IMR-90 (cell line): ENCODE measurements around the gene FXYD1. TPM values are rescaled to one million over a fixed set of nuclear protein-coding genes. Genes with fewer than 3 reads are reported as not detected.
A peak's percentile ranks its signal among the peaks of the same experiment; 100 is the strongest.

Experiments
- ATAC-seq: fragments of 200-7000 bp; cut with Tn5 transposase; 2 replicates; pipeline ENCODE4 v1.9.1; 2020; ENCODE audit warnings: low read depth, mild to moderate bottlenecking, moderate library complexity
- BruUV-seq: library from RNA; stranded (reverse); fragments of 400-500 nt; replicated peaks from 2 replicates; lab custom pipeline; 2021; lab: Mats Ljungman, UMichigan
- CTCF ChIA-PET: fragments of 300-600 bp; formaldehyde crosslinking; extraction: SDS; loops from one replicate; lab custom pipeline; 2021; ENCODE audit warnings: antibody characterized with exemption; lab: Yijun Ruan, JAX
- POLR2A ChIA-PET: fragments of 300-600 bp; sonication (Branson Sonifier 250); formaldehyde crosslinking; loops from one replicate; lab custom pipeline; 2022; ENCODE audit warnings: antibody characterized with exemption; ENCODE audit not compliant: unreplicated experiment; lab: Charles Lee
- DNase-seq: peaks from one replicate; pipeline ENCODE4 v3.0.0; 2013
- H2AFZ ChIP-seq: replicated peaks from 2 replicates; pipeline ENCODE3; 2013; ENCODE audit warnings: low read length, mild to moderate bottlenecking; ENCODE audit not compliant: poor library complexity
- H2AK5ac ChIP-seq: 2 replicates; pipeline ENCODE4 v1.6.1; 2013; ENCODE audit warnings: low read depth, low read length, inconsistent platforms
- H2AK9ac ChIP-seq: replicated peaks from 2 replicates; pipeline ENCODE3; 2013; ENCODE audit warnings: mild to moderate bottlenecking, low read depth, low read length, moderate library complexity; ENCODE audit not compliant: poor library complexity
- H2BK120ac ChIP-seq: 2 replicates; pipeline ENCODE4 v1.6.1; 2013; ENCODE audit warnings: low read depth, low read length, inconsistent platforms
- H2BK15ac ChIP-seq: 3 replicates; pipeline ENCODE4 v1.6.1; 2013; ENCODE audit warnings: low read depth, low read length, inconsistent platforms
- H2BK20ac ChIP-seq: 2 replicates; pipeline ENCODE4 v1.6.1; 2013; ENCODE audit warnings: low read depth, mild to moderate bottlenecking, inconsistent platforms, low read length, moderate library complexity
- H2BK5ac ChIP-seq: 2 replicates; pipeline ENCODE4 v1.6.1; 2013; ENCODE audit warnings: mild to moderate bottlenecking, low read depth, low read length, inconsistent platforms; ENCODE audit not compliant: poor library complexity, severe bottlenecking
- H3K14ac ChIP-seq: replicated peaks from 2 replicates; pipeline ENCODE4 v1.6.1; 2013; ENCODE audit warnings: low read depth, low read length, inconsistent platforms
- H3K18ac ChIP-seq: 2 replicates; pipeline ENCODE4 v1.6.1; 2013; ENCODE audit warnings: low read depth, low read length, control low read depth
- H3K23ac ChIP-seq: 2 replicates; pipeline ENCODE4 v1.6.1; 2013; ENCODE audit warnings: low read depth, low read length, inconsistent platforms
- H3K27ac ChIP-seq: 2 replicates; pipeline ENCODE4 v1.5.1; 2013; ENCODE audit warnings: mild to moderate bottlenecking, control low read depth, low read length; ENCODE audit not compliant: insufficient read depth
- H3K27me3 ChIP-seq: 2 replicates; pipeline ENCODE4 v1.6.1; 2013; ENCODE audit warnings: low read length; ENCODE audit not compliant: control insufficient read depth, insufficient read depth
- H3K36me3 ChIP-seq: 2 replicates; pipeline ENCODE4 v1.6.1; 2013; ENCODE audit warnings: low read length, mixed read lengths; ENCODE audit not compliant: control insufficient read depth, insufficient read depth
- H3K4ac ChIP-seq: 2 replicates; pipeline ENCODE4 v1.6.1; 2013; ENCODE audit warnings: low read depth, low read length, inconsistent platforms
- H3K4me1 ChIP-seq: 2 replicates; pipeline ENCODE4 v1.6.1; 2013; ENCODE audit warnings: low read length, mixed read lengths; ENCODE audit not compliant: control insufficient read depth, insufficient read depth
- H3K4me2 ChIP-seq: 2 replicates; pipeline ENCODE4 v1.6.1; 2013; ENCODE audit warnings: low read depth, mild to moderate bottlenecking, control low read depth, low read length, moderate library complexity
- H3K4me3 ChIP-seq: 2 replicates; pipeline ENCODE4 v1.5.1; 2013; ENCODE audit warnings: low read depth, mild to moderate bottlenecking, control low read depth, low read length, moderate library complexity; ENCODE audit not compliant: insufficient read depth
- H3K56ac ChIP-seq: 2 replicates; pipeline ENCODE4 v1.6.1; 2013; ENCODE audit warnings: low read length, inconsistent platforms; ENCODE audit not compliant: insufficient read depth; ENCODE audit errors: extremely low read depth
- H3K79me1 ChIP-seq, 2 experiments: 2 replicates each; pipeline ENCODE4 v1.6.1; 2013; ENCODE audit warnings: low read length in 2 of 2, inconsistent platforms in 1 of 2, low read depth in 1 of 2
- H3K9ac ChIP-seq: 2 replicates; pipeline ENCODE4 v1.6.1; 2013; ENCODE audit warnings: low read depth, low read length, control low read depth
- H3K9me1 ChIP-seq: 2 replicates; pipeline ENCODE4 v1.6.1; 2013; ENCODE audit warnings: low read length, inconsistent platforms; ENCODE audit not compliant: insufficient read depth
- H3K9me3 ChIP-seq: 2 replicates; pipeline ENCODE4 v1.6.1; 2013; ENCODE audit warnings: low read length; ENCODE audit not compliant: control insufficient read depth, insufficient read depth
- H4K20me1 ChIP-seq: 2 replicates; pipeline ENCODE4 v1.6.1; 2013; ENCODE audit warnings: low read length, inconsistent platforms; ENCODE audit not compliant: insufficient read depth
- H4K5ac ChIP-seq: 2 replicates; pipeline ENCODE4 v1.6.1; 2013; ENCODE audit warnings: mild to moderate bottlenecking, low read depth, low read length, control low read depth
- H4K8ac ChIP-seq, 2 experiments: 2 replicates each; pipeline ENCODE4 v1.6.1; 2013; ENCODE audit warnings: low read depth in 2 of 2, low read length in 2 of 2, control low read depth in 1 of 2, inconsistent platforms in 1 of 2
- H4K91ac ChIP-seq: 2 replicates; pipeline ENCODE4 v1.6.1; 2013; ENCODE audit warnings: low read depth, low read length, inconsistent platforms; ENCODE audit not compliant: insufficient read depth
- BHLHE40 ChIP-seq: fragments of 150-350 bp; IDR thresholded peaks from 2 replicates; pipeline ENCODE4 v1.6.1; 2016; ENCODE audit warnings: mild to moderate bottlenecking, low read depth, low read length
- CEBPB ChIP-seq: IDR thresholded peaks from 2 replicates; pipeline ENCODE4 v1.6.1; 2012; ENCODE audit warnings: low read depth, low read length, improper control_type of control experiment
- FOS ChIP-seq: fragments of 150-350 bp; IDR thresholded peaks from 2 replicates; pipeline ENCODE4 v1.6.1; 2016; ENCODE audit warnings: low read depth, low read length
- MAFK ChIP-seq: IDR thresholded peaks from 2 replicates; pipeline ENCODE4 v1.6.1; 2012; ENCODE audit warnings: low read depth, low read length, improper control_type of control experiment
- MAZ ChIP-seq: IDR thresholded peaks from 2 replicates; pipeline ENCODE4 v1.6.1; 2012; ENCODE audit warnings: low read depth, mild to moderate bottlenecking, low read length, improper control_type of control experiment, moderate library complexity, borderline replicate concordance
- MXI1 ChIP-seq: IDR thresholded peaks from 2 replicates; pipeline ENCODE4 v1.6.1; 2012; ENCODE audit warnings: low read depth, mild to moderate bottlenecking, low read length, moderate library complexity, borderline replicate concordance
- POLR2A ChIP-seq: IDR thresholded peaks from 2 replicates; pipeline ENCODE4 v1.6.1; 2012; ENCODE audit warnings: mild to moderate bottlenecking, low read depth, low read length
- RCOR1 ChIP-seq: IDR thresholded peaks from 2 replicates; pipeline ENCODE4 v1.6.1; 2012; ENCODE audit warnings: mild to moderate bottlenecking, low read length, improper control_type of control experiment; ENCODE audit not compliant: insufficient replicate concordance
- RFX5 ChIP-seq: IDR thresholded peaks from 2 replicates; pipeline ENCODE4 v1.8.0; 2012; ENCODE audit warnings: low read depth, mild to moderate bottlenecking, low read length, moderate library complexity
- SMC3 ChIP-seq: fragments of 150-350 bp; IDR thresholded peaks from 2 replicates; pipeline ENCODE4 v1.6.1; 2016; ENCODE audit warnings: low read depth, mild to moderate bottlenecking, antibody characterized with exemption, low read length, moderate library complexity
- WGBS, 2 experiments: methylation state at CpG; one replicate each; pipeline versions ENCODE4 v1.1.5 to v1.1.7; 2013; ENCODE audit warnings: missing lambda C conversion rate in 2 of 2; ENCODE audit not compliant: insufficient read length in 1 of 2; ENCODE audit errors: extremely low coverage in 2 of 2; 5-methylcytosine and 5-hydroxymethylcytosine counted together
- dilution Hi-C: fragments of 300-500 bp; cut with HindIII; formaldehyde crosslinking; loops from one replicate; pipeline ENCODE4 v1.14.3; 2018; ENCODE audit warnings: low sequenced_read_pairs; ENCODE audit not compliant: unreplicated experiment
- in situ Hi-C: fragments of 300-500 bp; cut with MboI; formaldehyde crosslinking; loops from 3 replicates; pipeline ENCODE4 v1.14.3; 2019; ENCODE audit warnings: low sequenced_read_pairs, inconsistent platforms, mixed read lengths
- intact Hi-C: fragments of 100-400 bp; cut with micrococcal nuclease; formaldehyde crosslinking; loops from 2 replicates; pipeline ENCODE4 v1.10.0; 2022
- polyA plus RNA-seq, 3 experiments: library from polyadenylated mRNA; depleted of rRNA; stranded (reverse); fragments of >200 nt; gene quantifications; 2 replicates each; pipeline ENCODE4 v1.2.3, GENCODE V29; 2012; ENCODE audit warnings: low replicate concordance in 1 of 3
- total RNA-seq: library from RNA; depleted of rRNA; stranded (reverse); fragments of >200 nt; gene quantifications from 2 replicates; pipeline ENCODE4 v1.2.3, GENCODE V29; 2012
- TF ChIP-seq, protein P1 (sequence below): fragments of 150-350 bp; IDR thresholded peaks from 2 replicates; pipeline ENCODE4 v1.6.1; 2017; ENCODE audit warnings: mild to moderate bottlenecking, antibody characterized with exemption, low read length, low read depth
- TF ChIP-seq, protein P2 (sequence below): conservative IDR thresholded peaks from 2 replicates; pipeline ENCODE4 v1.5.1; 2012; ENCODE audit warnings: mild to moderate bottlenecking, low read depth, low read length, improper control_type of control experiment

FXYD1 gene
- total and polyA plus RNA-seq, 2 of the 4 experiments (the other 2 are of a cell fraction) = 0.18 to 3.9 TPM

DNA sequence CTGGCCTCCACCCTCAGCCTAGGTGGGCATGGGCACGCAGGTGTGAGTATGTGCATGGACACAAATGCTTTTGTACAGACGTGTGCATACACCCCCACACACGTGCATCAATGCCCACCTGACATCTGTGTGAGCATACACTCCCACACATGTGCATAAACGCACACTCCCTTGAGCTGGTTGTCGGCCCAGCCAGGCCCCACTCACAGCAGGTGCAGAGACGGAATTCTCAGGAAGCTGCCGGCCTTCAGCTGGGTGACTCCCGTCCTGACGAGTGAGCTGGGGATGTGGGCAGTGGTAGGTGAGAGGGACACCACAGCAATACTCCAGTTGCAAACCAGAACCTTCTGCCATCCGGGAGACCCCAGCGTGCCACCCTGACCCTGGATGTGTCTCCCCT lies 4.8 kb upstream of the FXYD1 start:
- no peak overlapping the region for H3K18ac ChIP-seq
- H3K27ac ChIP-seq = no peak overlapping the region
- no peak overlapping the region for H3K56ac ChIP-seq
- no peak overlapping the region for H3K14ac ChIP-seq
- H3K4ac ChIP-seq = no peak overlapping the region
- H4K8ac ChIP-seq = no peak overlapping the region
- H2AFZ ChIP-seq = peak overlapping the region; percentile 58
- intact Hi-C loops = loop anchor here (2.0 kb wide), 1 partner anchor 89 kb away; no protein-coding TSS in a partner anchor
- H4K20me1 ChIP-seq = peaks cover 3% of the 10 kb centered on the region; the same call in 1 of the 2 replicates
- ChIA-PET POLR2A (no interaction called here), CTCF (interaction anchor here (3.2 kb wide), 1 partner anchor 67 kb away, joined by 18 read pairs; no protein-coding TSS in a partner anchor)
- peaks cover 15% of the 10 kb centered on the region; the same call in 1 of the 2 replicates for H3K27me3 ChIP-seq
- no peak for ATAC-seq
- H3K4me3 ChIP-seq = no peak overlapping the region
- H3K9ac ChIP-seq = no peak overlapping the region
- peak overlapping the region; percentile 28 for H2AK9ac ChIP-seq
- no peaks in the 10 kb centered on the region for H3K79me1 ChIP-seq
- no peak overlapping the region for H3K23ac ChIP-seq
- TF ChIP-seq CEBPB (no peak), FOS (no peak), SMC3 (no peak), MAFK (no peak), RCOR1 (no peak), POLR2A (no peak), MXI1 (no peak), MAZ (no peak), BHLHE40 (no peak), RFX5 (no peak)
- TF ChIP-seq, protein P1, sequence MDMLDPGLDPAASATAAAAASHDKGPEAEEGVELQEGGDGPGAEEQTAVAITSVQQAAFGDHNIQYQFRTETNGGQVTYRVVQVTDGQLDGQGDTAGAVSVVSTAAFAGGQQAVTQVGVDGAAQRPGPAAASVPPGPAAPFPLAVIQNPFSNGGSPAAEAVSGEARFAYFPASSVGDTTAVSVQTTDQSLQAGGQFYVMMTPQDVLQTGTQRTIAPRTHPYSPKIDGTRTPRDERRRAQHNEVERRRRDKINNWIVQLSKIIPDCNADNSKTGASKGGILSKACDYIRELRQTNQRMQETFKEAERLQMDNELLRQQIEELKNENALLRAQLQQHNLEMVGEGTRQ = no peak
- TF ChIP-seq, protein P2, sequence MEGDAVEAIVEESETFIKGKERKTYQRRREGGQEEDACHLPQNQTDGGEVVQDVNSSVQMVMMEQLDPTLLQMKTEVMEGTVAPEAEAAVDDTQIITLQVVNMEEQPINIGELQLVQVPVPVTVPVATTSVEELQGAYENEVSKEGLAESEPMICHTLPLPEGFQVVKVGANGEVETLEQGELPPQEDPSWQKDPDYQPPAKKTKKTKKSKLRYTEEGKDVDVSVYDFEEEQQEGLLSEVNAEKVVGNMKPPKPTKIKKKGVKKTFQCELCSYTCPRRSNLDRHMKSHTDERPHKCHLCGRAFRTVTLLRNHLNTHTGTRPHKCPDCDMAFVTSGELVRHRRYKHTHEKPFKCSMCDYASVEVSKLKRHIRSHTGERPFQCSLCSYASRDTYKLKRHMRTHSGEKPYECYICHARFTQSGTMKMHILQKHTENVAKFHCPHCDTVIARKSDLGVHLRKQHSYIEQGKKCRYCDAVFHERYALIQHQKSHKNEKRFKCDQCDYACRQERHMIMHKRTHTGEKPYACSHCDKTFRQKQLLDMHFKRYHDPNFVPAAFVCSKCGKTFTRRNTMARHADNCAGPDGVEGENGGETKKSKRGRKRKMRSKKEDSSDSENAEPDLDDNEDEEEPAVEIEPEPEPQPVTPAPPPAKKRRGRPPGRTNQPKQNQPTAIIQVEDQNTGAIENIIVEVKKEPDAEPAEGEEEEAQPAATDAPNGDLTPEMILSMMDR = no peak
- no peaks in the 10 kb centered on the region for H3K9me3 ChIP-seq
- no peak overlapping the region for H2AK5ac ChIP-seq
- H3K9me1 ChIP-seq = no peaks in the 10 kb centered on the region
- no peaks in the 10 kb centered on the region for H3K36me3 ChIP-seq
- dilution Hi-C loops = no loop called here
- no peak for DNase-seq
- no peak overlapping the region for H2BK5ac ChIP-seq
- H4K5ac ChIP-seq = no peak overlapping the region
- H2BK20ac ChIP-seq = no peak overlapping the region
- no TSS peak for BruUV-seq
- H3K4me2 ChIP-seq = no peak overlapping the region
- H2BK15ac ChIP-seq = no peak overlapping the region
- in situ Hi-C loops = no loop called here
- no peak overlapping the region for H4K91ac ChIP-seq
- H2BK120ac ChIP-seq = no peak overlapping the region
- WGBS, 2 experiments = 86% methylated on average over 2 of the region's 11 CpGs; no CpG with 5 or more reads in 1 of the 2 experiments
- peaks cover 5% of the 10 kb centered on the region for H3K4me1 ChIP-seq
